22Rv1 (cell line): ENCODE data around the gene ARSG.
"Not testable (repeated sequence)": the region's sequence is repeated elsewhere in the genome, so short reads cannot be mapped to it uniquely, and the experiment has no call there.

Experiments used
- CTCF ChIP-seq: fragments of 450-650 bp; IDR thresholded peaks from 2 replicates; pipeline ENCODE4 v1.5.1; 2017; ENCODE audit warnings: mild to moderate bottlenecking
- ZFX ChIP-seq: fragments of 450-650 bp; IDR thresholded peaks from 2 replicates; pipeline ENCODE4 v1.6.1; 2017; ENCODE audit warnings: antibody characterized with exemption, borderline replicate concordance

GRCh38 chr17:68253426-68253825 lies 37.9 kb upstream of the ARSG start:
- not testable (repeated sequence) for TF ChIP-seq CTCF, ZFX
